SKM-1 (cell line): ENCODE data around the gene TM9SF2.
A peak's percentile ranks its signal among the peaks of the same experiment; 100 is the strongest.
"Not testable (repeated sequence)": the region's sequence is repeated elsewhere in the genome, so short reads cannot be mapped to it uniquely, and the experiment has no call there.

Experiments
- DNase-seq: peaks from one replicate; lab custom pipeline; 2025; ENCODE audit not compliant: unreplicated experiment; lab: John Stamatoyannopoulos, UW

The TM9SF2 gene, protein sequence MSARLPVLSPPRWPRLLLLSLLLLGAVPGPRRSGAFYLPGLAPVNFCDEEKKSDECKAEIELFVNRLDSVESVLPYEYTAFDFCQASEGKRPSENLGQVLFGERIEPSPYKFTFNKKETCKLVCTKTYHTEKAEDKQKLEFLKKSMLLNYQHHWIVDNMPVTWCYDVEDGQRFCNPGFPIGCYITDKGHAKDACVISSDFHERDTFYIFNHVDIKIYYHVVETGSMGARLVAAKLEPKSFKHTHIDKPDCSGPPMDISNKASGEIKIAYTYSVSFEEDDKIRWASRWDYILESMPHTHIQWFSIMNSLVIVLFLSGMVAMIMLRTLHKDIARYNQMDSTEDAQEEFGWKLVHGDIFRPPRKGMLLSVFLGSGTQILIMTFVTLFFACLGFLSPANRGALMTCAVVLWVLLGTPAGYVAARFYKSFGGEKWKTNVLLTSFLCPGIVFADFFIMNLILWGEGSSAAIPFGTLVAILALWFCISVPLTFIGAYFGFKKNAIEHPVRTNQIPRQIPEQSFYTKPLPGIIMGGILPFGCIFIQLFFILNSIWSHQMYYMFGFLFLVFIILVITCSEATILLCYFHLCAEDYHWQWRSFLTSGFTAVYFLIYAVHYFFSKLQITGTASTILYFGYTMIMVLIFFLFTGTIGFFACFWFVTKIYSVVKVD

DNA sequence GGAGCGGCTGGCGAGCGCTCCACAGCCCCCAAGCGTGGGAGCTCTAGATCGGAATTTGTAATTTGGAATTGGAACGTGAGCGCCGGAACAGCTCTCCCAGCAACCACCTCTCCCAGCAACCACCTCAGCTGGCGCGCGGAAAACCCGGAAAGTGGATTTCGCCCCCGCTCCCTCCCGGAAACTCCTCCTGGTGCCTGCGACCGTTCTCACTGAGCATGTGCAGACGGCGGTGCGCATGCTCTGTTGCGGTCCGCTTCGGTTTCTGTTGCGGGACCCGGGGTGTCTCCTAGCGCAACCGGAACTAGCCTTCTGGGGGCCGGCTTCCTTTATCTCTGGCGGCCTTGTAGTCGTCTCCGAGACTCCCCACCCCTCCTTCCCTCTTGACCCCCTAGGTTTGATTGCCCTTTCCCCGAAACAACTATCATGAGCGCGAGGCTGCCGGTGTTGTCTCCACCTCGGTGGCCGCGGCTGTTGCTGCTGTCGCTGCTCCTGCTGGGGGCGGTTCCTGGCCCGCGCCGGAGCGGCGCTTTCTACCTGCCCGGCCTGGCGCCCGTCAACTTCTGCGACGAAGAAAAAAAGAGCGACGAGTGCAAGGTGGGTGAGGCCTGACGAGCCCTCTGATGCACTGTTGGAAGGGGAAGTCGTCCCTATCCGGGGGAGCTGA is at the start of gene TM9SF2:
Gene TM9SF2, plus strand, starts transcription at position 289 of the 664 bp plus-strand sequence. Its CDS starts 135 bp downstream, at position 424.
- DNase-seq: peak; percentile 86

DNA sequence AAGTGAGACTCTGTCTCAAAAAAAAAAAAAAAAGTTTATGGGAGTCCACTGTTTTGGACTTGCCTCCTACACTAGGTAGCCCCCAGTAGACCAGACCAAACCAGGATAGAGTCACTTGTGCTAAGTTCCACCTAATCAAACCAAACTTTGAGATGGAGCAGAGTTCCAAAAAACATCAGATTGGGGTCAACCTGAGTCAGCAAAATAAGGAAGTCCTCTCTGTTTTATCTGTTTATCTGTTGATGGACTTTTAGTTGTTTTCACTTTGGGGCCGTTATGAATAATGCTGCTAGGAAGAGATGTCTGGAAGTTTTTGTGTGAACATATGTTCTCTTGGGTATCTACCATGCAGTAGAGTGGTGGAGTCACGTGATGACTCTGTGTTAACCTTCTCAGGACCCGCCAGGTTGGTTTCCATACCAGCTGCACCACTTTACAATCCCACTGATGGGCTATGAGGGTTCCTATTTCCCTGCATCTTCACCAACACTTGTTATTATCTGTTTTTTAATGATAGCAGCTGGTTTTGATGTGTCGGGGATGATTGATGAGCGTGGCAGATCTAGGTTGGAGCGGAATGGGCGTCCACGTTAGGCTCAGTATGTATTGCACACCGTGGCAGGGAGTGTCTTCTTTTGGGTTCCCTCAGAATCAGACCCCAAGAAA is 46.6 kb upstream of the TM9SF2 start:
- no peak for DNase-seq

GRCh38 chr13:99459099-99459850 is 42.0 kb upstream of the TM9SF2 start:
- no peak for DNase-seq

DNA sequence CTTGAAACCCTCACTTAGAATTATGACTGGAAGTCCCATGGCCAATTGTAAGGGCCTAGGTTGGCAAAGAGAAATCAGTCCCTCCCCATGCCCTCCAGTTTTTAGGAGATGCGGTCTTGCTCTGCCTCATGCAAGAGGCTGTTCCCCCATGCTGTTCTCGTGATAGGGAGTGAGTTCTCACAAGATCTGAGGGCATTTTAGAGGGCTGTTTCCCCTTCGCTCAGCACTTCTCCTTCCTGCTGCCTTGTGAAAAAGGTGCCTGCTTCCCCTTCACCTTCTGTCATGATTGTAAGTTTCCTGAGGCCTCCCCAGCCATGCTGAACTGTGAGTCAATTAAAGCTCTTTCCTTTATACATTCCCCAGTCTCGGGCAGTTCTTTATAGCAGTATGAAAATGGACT is 40.5 kb upstream of the TM9SF2 start:
- DNase-seq: not testable (repeated sequence)

GRCh38 chr13:99463646-99464397 is 37.5 kb upstream of the TM9SF2 start:
- no peak for DNase-seq

DNA sequence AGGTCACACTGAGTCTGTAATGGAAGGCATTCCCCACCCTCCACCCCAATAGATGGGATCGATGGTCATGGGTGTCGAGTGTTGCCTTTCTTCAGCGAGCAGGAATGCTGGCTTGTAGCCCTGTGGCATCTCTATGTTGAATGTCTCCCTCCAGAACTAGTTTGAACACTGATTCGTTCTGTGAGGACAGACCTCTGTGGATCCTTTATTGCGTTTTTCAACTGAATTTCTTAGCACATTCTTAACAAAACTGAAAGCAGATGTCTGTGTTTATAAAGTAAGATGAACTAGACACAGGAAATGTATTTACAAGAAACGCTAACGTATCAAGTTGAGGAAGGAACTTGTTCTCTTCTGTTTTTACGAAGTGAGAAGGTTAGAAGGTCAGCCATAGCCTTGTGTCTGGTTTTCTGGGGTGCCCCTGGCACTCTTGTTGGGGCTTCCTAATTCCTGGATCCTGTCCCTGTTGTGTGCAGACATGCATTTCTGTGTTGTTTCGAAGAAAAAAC is 36.8 kb upstream of the TM9SF2 start:
- no peak for DNase-seq

- no peak for DNase-seq
Measured at GRCh38 chr13:99465454-99465853, 35.8 kb upstream of the TM9SF2 start.

GRCh38 chr13:99467764-99468163 is 33.5 kb upstream of the TM9SF2 start:
- DNase-seq: no peak

- DNase-seq: no peak
Measured at GRCh38 chr13:99469041-99469440, 32.2 kb upstream of the TM9SF2 start.

DNA sequence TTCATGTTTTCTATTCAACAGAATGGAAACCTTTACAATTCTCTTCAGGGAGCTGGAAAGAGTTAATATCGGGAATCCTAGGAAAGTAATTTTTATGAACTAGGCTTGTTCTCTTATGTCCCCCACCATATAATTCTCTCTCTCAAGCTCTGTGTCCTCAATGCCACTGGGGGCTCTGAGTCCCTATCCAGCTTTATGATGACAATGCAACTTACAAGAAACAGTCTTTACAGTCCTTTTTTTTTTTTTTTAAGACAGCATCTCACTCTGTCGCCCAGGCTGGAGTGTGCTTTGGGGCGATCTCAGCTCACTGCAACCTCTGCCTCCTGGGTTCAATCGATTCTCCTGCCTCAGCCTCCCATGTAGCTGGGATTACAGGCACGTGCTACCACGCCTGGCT is 31.2 kb upstream of the TM9SF2 start:
- no peak for DNase-seq

GRCh38 chr13:99471221-99472121 is 29.8 kb upstream of the TM9SF2 start:
- no peak for DNase-seq

DNA sequence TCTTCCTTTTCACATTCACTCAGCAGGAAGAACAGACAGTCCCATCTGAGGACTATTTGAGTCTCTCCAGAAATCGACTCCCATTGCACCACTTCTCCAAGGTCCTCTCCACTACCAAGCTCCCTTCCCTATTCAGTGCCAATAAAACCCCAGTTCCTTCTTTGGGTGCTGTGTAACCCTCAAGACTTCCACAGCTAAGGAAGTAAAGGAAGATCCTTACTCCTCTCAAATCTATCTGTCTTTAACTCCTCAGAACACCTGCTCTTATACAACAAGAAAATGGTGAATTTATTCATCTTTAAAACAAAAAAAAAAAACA is 29.2 kb upstream of the TM9SF2 start:
- DNase-seq: no peak

DNA sequence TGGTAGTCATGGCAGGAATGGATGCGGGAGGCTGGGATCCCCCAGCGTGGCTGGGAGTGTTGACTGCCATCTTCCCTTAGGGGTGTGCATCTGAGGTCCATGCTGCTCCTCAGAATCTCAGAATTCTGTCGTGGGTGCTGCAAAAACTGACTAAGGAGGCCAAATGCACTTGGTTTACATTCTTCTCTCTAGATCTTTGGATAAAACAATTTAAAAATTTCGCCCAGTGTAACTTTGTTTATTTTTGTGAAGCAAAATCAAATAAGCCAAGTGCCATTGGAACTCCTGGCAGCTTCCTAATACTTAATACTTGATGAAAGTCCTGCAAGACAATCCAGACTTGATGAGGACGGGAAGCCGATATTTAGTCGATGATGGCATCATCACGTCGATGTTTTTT is 27.8 kb upstream of the TM9SF2 start:
- no peak for DNase-seq

- no peak for DNase-seq
Measured at GRCh38 chr13:99476648-99477047, 24.6 kb upstream of the TM9SF2 start.

DNA sequence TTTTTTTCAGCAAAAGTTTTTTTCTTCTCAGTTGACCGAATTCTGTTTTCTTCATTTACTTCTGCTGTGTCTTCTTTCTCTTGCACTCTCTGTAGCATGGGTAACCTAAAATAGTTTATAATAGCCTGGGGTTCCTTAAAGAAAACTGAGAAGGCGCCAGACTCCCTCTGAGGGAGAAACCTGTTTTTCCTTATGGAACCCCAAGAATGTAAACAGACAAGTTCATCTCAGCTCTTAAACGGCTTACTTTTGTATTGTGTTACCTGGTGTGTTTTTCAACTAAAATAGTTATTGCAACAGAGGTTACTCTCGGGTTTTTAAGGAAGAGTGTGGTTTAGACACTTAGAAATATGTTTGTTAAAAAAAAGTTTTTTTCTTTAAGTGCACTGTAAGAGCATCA is 23.8 kb upstream of the TM9SF2 start:
- no peak for DNase-seq

- no peak for DNase-seq
Measured at GRCh38 chr13:99481366-99481765, 19.9 kb upstream of the TM9SF2 start.

DNA sequence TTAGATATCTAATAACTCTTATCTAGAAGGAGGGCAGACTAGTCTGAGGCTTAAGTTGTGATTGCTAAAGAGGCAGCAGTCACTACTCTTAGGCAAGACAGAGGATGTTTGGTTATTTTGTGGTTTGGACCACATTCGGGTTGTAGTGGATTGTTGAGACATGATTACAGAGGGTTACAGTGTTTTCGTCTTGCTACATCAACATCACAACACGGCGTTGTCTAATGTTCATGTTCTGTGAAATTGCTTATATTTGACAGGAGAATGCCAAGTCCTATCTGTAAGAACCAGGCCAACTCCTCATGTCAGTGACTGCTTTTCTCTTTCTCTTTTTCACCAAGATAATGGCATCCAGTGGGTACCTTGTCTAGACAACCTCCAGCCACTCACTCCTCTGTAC is 16.8 kb upstream of the TM9SF2 start:
- peak; percentile 87 for DNase-seq

DNA sequence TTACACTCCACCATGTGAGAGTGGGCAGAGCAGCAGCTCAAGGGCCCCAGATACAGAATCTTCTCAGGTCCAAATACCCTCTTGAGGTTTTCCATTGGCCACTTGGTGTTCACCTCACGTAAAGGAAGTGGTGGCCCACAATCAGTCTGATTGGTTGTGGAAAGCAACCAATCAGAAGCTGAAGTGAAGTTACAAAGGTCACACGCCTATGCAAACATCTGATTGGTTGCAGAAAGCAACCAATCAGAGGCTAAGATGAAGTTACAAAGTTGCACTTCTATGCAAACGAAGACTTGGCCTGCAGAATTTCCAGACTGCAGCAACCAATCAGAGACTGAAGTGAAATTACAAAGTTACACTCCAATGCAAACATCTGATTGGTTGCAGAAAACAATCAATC is 14.3 kb upstream of the TM9SF2 start:
- DNase-seq: no peak

DNA sequence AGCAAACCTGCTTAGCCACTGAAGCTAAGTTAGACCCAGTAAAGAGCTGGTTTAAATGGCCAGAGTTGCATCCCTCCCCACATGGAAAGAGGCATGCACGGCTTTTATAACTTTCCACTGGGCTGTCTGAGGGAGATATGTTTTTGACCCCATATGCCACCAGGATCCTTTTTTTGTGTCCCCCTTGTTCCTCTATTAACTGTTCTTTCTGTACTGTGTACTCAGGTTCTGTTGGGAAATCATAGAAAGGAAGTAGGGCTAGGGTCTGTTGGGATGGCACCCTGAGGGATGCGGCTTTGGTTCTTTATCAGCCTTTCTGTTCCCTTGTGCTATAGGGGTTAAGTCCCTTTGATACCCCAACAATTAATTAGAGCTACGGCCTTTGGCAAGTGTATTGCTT is 12.2 kb upstream of the TM9SF2 start:
- DNase-seq: no peak
